Loucy (cell line): ENCODE results near the gene NANOGP8.

ENCODE experiments used
- H2AFZ ChIP-seq: fragments of 200-600 bp; sonication (generic); 2 replicates; pipeline ENCODE4 v1.6.0; 2016; ENCODE audit warnings: antibody characterized with exemption, mild to moderate bottlenecking, low read length, moderate library complexity
- H3F3A ChIP-seq: fragments of 200-600 bp; 2 replicates; pipeline ENCODE4 v1.6.0; 2016; ENCODE audit warnings: antibody characterized with exemption, low read depth, mild to moderate bottlenecking
- H3K27me3 ChIP-seq: fragments of 200-600 bp; sonication (generic); 2 replicates; pipeline ENCODE4 v1.6.1; 2014; ENCODE audit warnings: low read length, mild to moderate bottlenecking; ENCODE audit not compliant: insufficient read depth, poor library complexity, severe bottlenecking
- H3K36me3 ChIP-seq: fragments of 200-600 bp; sonication (generic); 2 replicates; pipeline ENCODE4 v1.6.1; 2016; ENCODE audit warnings: low read length; ENCODE audit not compliant: insufficient read depth
- H3K4me1 ChIP-seq: fragments of 200-600 bp; sonication (generic); 2 replicates; pipeline ENCODE4 v1.5.1; 2014; ENCODE audit warnings: low read length, mild to moderate bottlenecking; ENCODE audit not compliant: insufficient read depth, poor library complexity, severe bottlenecking
- H3K4me2 ChIP-seq: fragments of 200-600 bp; sonication (generic); 2 replicates; pipeline ENCODE4 v1.6.0; 2014; ENCODE audit warnings: antibody characterized with exemption, low read length, low read depth, mild to moderate bottlenecking; ENCODE audit not compliant: poor library complexity, severe bottlenecking
- H3K4me3 ChIP-seq: fragments of 200-600 bp; sonication (generic); 2 replicates; pipeline ENCODE4 v1.5.1; 2014; ENCODE audit warnings: low read length, mild to moderate bottlenecking, mixed read lengths; ENCODE audit not compliant: poor library complexity, severe bottlenecking
- H3K79me2 ChIP-seq: fragments of 200-600 bp; sonication (generic); 2 replicates; pipeline ENCODE4 v1.6.1; 2014; ENCODE audit warnings: low read length; ENCODE audit not compliant: insufficient read depth
- H3K9ac ChIP-seq: fragments of 200-600 bp; sonication (generic); 2 replicates; pipeline ENCODE4 v1.6.0; 2014; ENCODE audit warnings: mild to moderate bottlenecking, low read depth, low read length, moderate library complexity; ENCODE audit not compliant: poor library complexity, severe bottlenecking
- H3K9me2 ChIP-seq: fragments of 200-600 bp; sonication (generic); replicated peaks from 2 replicates; pipeline ENCODE4 v1.6.1; 2016; ENCODE audit warnings: low read depth, low read length, mixed read lengths
- H3K9me3 ChIP-seq: fragments of 200-600 bp; sonication (generic); 2 replicates; pipeline ENCODE4 v1.6.1; 2014; ENCODE audit warnings: mild to moderate bottlenecking, antibody characterized with exemption, low read length, low read depth; ENCODE audit not compliant: insufficient read depth
- H4K20me1 ChIP-seq: fragments of 200-600 bp; sonication (generic); 2 replicates; pipeline ENCODE4 v1.6.0; 2014; ENCODE audit warnings: antibody characterized with exemption, low read length, mild to moderate bottlenecking; ENCODE audit not compliant: insufficient read depth, poor library complexity, severe bottlenecking
- CTCF ChIP-seq: fragments of 200-600 bp; sonication (generic); conservative IDR thresholded peaks from 2 replicates; pipeline ENCODE4 v1.5.1; 2014; ENCODE audit warnings: mild to moderate bottlenecking, antibody characterized with exemption, low read length
- EZH2phosphoT487 ChIP-seq: fragments of 200-600 bp; IDR thresholded peaks from 2 replicates; pipeline ENCODE4 v1.6.1; 2018; ENCODE audit warnings: antibody characterized with exemption, mild to moderate bottlenecking, moderate library complexity, borderline replicate concordance

Gene NANOGP8

GRCh38 chr15:35121611-35122359 is 36.7 kb upstream of the NANOGP8 start:
- no peak overlapping the region for H2AFZ ChIP-seq
- no peaks in the 10 kb centered on the region for H3K9me2 ChIP-seq
- H3F3A ChIP-seq = no peaks in the 10 kb centered on the region
- no peak overlapping the region for H3K4me2 ChIP-seq
- no peak overlapping the region for H3K4me3 ChIP-seq
- H3K9me3 ChIP-seq = no peaks in the 10 kb centered on the region
- no peak overlapping the region for H3K9ac ChIP-seq
- H3K79me2 ChIP-seq = no peaks in the 10 kb centered on the region
- H3K27me3 ChIP-seq = no peaks in the 10 kb centered on the region
- no peaks in the 10 kb centered on the region for H4K20me1 ChIP-seq
- H3K4me1 ChIP-seq = no peaks in the 10 kb centered on the region
- H3K36me3 ChIP-seq = no peaks in the 10 kb centered on the region
- TF ChIP-seq CTCF (no peak), EZH2phosphoT487 (no peak)

GRCh38 chr15:35120173-35120572 is 35.1 kb upstream of the NANOGP8 start:
- Histone ChIP-seq H2AFZ (no peak overlapping the region), H3K9me2 (no peaks in the 10 kb centered on the region), H3K79me2 (no peaks in the 10 kb centered on the region), H3K9me3 (no peaks in the 10 kb centered on the region), H3F3A (no peaks in the 10 kb centered on the region), H3K4me2 (no peak overlapping the region), H3K9ac (no peak overlapping the region), H3K4me1 (no peaks in the 10 kb centered on the region), H4K20me1 (no peaks in the 10 kb centered on the region), H3K4me3 (no peak overlapping the region), H3K36me3 (no peaks in the 10 kb centered on the region), H3K27me3 (no peaks in the 10 kb centered on the region)
- no peak for TF ChIP-seq EZH2phosphoT487
- TF ChIP-seq CTCF = no peak

- no peak overlapping the region for H3K4me2 ChIP-seq
- H3K4me1 ChIP-seq = no peaks in the 10 kb centered on the region
- H2AFZ ChIP-seq = no peak overlapping the region
- no peaks in the 10 kb centered on the region for H3K27me3 ChIP-seq
- no peak for TF ChIP-seq EZH2phosphoT487
- no peak overlapping the region for H3K9ac ChIP-seq
- no peaks in the 10 kb centered on the region for H3K36me3 ChIP-seq
- H3K9me3 ChIP-seq = no peaks in the 10 kb centered on the region
- no peak overlapping the region for H3K4me3 ChIP-seq
- H3K79me2 ChIP-seq = no peaks in the 10 kb centered on the region
- H3K9me2 ChIP-seq = no peaks in the 10 kb centered on the region
- no peaks in the 10 kb centered on the region for H3F3A ChIP-seq
- no peaks in the 10 kb centered on the region for H4K20me1 ChIP-seq
These were observed 33.9 kb upstream of the NANOGP8 start for GRCh38 chr15:35118960-35119359.
